HG02588 (cell line): ENCODE measurements around the gene USE1.

Source experiments
- ATAC-seq: cut with Tn5 transposase; IDR thresholded peaks from one replicate; pipeline ENCODE4 v1.9.1; 2021; ENCODE audit warnings: mild to moderate bottlenecking, moderate library complexity; ENCODE audit not compliant: unreplicated experiment

USE1 gene

GRCh38 chr19:17254636-17255035 lies 39.5 kb downstream of the USE1 start:
- ATAC-seq: no peak

DNA sequence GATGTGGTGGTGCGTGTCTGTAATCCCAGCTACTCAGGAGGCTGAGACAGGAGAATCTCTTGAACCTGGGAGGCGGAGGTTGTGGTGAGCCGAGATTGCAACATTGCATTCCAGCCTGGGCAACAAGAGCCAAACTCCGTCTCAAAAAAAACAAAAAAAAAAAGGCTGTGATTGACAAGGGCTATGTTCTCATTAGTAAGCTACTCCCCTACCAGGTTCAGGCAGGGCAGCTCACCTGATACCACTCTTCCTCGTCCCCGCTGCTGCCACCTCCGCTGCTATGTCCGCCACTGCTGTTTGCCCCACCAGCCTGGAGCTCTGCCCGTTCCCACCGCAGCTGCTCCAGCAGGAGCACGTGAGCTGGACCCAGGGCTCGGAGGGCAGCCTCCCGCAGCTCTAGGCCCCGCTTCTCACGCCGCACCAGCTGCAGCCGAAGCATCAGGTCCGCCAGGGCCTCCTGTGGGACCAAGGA lies 40.0 kb downstream of the USE1 start:
- ATAC-seq: no peak

DNA sequence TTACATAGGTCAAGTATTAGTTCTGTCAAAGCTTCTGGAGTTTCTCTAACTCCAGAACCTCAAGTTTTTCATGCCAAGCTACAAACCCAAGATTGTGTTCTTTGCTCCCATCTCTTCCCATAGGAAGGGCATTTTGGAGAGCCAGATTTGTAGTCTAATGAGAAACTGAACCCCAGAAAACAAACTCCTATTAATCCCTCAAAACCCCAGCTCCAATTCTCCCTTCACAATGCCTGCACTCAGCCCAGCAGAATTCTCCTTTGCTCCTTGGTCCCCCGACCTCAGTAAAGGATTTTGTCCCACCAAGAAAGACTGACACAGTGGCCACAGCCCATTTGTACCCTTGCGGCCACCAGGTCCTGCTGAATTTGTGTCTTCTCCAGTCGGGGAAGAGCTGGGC lies 41.0 kb downstream of the USE1 start:
- no peak for ATAC-seq

GRCh38 chr19:17259118-17259780 lies 44.1 kb downstream of the USE1 start:
- no peak for ATAC-seq

- no peak for ATAC-seq
Observed at GRCh38 chr19:17259934-17260333, 44.8 kb downstream of the USE1 start.

GRCh38 chr19:17260842-17261325 lies 45.7 kb downstream of the USE1 start:
- peak; percentile 75 for ATAC-seq

- ATAC-seq: no peak
Observed at GRCh38 chr19:17262557-17262956, 47.4 kb downstream of the USE1 start.

DNA sequence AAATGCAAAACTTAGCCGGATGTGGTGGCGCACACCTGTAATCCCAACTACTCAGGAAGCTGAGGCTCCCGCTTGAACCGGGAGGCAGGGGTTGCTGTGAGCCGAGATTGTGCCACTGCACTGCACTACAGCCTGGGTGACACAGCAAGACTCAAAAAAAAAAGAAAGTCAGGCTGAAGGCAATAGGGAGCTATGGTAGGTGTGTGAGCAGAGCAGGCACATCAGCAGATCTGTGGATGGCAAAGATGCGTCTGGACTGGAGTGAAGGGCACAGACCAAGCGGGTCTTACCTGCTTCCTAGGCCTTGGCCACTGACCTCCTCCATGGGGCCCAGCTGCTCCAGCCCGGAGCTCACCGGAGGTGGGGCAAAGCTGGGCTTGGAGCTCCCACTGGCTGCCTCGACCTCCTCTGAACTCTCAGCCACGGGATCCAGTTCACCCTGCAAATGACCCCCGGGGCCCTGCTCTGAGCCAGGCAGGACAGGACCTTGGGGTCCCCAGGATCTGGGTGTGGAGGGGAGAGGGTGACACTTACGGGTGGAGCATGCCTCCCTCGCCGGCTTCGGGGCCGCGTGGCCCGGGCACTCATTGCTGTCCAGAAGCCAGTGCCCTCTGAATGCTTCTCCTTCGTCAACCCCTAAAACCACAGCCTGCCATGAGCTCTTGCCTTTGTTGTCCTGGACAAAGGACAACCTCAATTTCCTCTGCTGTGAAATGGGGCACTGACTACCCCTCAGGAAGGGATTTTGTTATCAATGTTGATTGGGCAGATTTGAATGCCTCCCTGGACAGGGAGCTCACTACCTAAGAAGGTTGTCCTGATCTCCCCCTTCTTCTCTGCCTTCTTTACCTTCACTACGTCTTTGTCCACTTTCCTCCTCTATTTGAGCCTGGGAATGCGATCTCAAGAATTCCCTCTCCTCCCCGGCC lies 48.8 kb downstream of the USE1 start:
- no peak for ATAC-seq

DNA sequence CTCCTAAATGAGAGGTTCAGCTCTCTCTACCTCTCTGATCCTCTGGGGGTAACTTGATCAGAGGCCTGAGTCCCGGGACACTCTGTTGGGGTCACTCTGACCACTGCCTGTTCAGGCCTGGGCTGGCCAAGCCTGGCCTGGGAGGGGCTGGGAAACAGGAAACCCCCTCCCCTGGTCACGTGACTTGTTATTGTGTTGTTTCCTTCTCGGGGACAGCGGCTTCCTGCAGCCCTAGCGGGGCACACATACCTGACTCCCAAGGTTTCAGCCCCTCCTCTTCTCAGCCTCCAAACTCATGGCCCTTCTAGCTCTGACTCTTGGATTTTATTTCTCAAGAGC lies 49.5 kb downstream of the USE1 start, which contains the start of gene USHBP1:
TSS of gene USHBP1 (minus strand) at position 105 of the 339 bp plus-strand sequence. CDS start 446 bp downstream, outside the sequence.
- no peak for ATAC-seq

DNA sequence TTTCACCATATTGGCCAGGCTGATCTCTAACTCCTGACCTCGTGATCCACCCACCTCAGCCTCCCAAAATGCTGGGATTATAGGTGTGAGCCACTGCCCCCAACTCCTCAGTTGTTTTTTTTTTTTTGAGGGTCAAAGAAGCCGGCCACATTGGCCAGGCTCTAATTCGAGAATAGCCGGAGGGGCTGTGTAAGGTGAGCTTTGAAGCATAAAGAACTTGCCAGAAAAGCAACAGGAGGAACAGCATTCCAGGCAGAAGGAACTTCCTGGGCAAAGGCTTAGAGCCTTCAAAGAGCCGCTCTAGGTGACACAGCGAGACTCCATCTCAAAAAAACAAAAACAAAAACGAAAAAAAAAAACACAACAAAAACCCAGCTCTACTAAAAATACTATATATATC lies 50.9 kb downstream of the USE1 start:
- ATAC-seq: no peak

DNA sequence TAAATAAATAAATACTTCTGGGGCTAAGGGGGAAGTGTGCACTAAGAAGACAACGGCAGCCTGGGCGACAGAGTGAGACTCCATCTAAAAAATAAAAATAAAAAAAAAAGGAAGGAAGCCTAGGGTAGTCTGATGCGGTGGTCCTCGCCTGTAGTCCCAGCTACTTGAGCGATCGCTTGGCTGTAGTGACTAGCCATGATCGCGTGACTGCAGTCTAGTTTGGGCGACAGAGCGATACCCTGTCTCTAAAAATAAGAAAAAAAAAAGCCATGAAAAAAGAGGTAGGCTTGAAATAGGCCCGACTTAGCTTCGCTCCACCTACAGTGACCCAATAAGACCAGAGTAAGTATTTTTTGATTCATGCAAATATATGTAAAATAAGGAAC lies 51.4 kb downstream of the USE1 start:
- ATAC-seq: peak; percentile 15

DNA sequence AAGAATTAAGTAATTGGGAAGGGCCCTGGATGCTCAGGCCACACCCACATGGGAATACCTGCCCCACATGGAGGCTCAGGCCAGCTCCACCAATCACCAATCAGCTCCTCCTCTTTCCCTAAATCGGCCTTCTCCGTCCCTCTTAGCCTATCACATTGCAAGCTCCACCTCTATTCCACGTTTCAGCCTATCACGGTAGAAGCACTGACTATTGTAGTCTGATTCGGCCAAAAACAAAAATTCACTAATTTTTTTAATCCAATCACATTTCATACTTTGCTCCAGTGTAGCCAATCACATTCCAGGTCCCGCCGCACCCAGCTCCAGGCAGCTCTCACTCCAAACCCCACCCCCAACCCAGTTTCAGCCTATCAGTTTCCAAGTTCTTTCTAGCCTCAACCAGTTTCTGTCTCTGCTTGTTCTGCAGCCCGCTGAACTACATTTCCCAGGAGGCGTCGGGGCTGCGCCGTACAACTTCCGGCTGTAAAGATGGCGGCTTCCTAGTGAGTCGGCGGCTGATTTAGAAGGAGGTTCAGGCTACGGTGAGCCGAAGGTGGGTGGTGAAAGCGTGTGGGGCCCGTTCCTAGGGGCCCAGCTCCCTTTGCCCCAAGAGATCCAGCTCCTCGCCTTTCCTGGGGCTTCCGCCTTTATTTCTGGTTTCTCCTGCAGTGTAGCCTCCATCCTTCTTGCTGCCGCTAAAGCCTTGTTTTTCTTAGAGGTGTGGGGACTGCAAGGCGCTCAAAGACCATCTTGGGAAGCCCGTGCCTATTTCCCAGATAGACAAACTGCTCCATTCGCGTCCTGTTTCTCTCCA lies 52.0 kb downstream of the USE1 start, which contains the start of gene BABAM1:
TSS of gene BABAM1 (plus strand) at position 469 of the 814 bp plus-strand sequence. CDS start 1,364 bp downstream, outside the sequence.
- peak; percentile 88 for ATAC-seq

GRCh38 chr19:17268754-17269153 lies 53.6 kb downstream of the USE1 start:
- no peak for ATAC-seq
